ENCODE measurements around the gene FGGY.

Gene FGGY

GRCh38 chr1:59516881-59517280, 220.0 kb downstream of the FGGY start:
- CTCF ChIA-PET: no interaction called here
- TF ChIP-seq CTCF (conservative IDR thresholded peaks at IDR 0.05; ENCODE audit: low read depth): no peak
- DNase-seq (ENCODE audit: low spot score): no peak
- POLR2A ChIA-PET (ENCODE audit: low non-redundant PET): no interaction called here
- no peak overlapping the region for H3K27ac ChIP-seq

DNA sequence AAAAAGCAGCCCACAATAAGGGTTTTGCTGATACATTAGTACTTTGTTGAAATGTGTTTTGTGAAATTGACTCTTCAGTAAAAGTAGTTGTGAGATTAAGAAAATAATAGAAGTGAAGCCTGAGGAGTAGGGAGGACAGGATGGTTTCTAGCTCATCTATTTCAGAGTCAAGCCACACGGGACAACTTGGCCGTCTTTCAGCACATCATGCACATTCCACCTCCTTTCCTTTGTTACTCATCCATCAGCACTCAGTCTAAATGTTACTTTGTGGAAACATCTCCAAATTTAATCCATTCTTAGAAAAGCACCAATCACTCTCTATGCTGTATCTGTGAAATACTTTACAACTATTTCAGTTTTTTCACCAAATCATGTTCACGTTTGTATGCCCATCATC, 223.3 kb downstream of the FGGY start:
- H3K27ac ChIP-seq: no peak overlapping the region
- no peak for TF ChIP-seq CTCF (conservative IDR thresholded peaks at IDR 0.05; ENCODE audit: low read depth)
- POLR2A ChIA-PET (ENCODE audit: low non-redundant PET): no interaction called here
- CTCF ChIA-PET: interaction anchor here (0.6 to 0.7 kb wide), 2 partner anchors 133 to 419 kb away, joined by 3 to 7 read pairs; no protein-coding TSS in a partner anchor
- no peak for DNase-seq (ENCODE audit: low spot score)

- no peak for TF ChIP-seq CTCF (conservative IDR thresholded peaks at IDR 0.05; ENCODE audit: low read depth)
- POLR2A ChIA-PET (ENCODE audit: low non-redundant PET): no interaction called here
- CTCF ChIA-PET: interaction anchor here (0.6 to 0.7 kb wide), 3 partner anchors 132 to 735 kb away, joined by 3 to 7 read pairs (median 3); no protein-coding TSS in a partner anchor
- H3K27ac ChIP-seq: no peak overlapping the region
- DNase-seq (ENCODE audit: low spot score): no peak
Measured at GRCh38 chr1:59520827-59521418, 224.0 kb downstream of the FGGY start.

- TF ChIP-seq CTCF (conservative IDR thresholded peaks at IDR 0.05; ENCODE audit: low read depth): no peak
- no peak for DNase-seq (ENCODE audit: low spot score)
- no peak overlapping the region for H3K27ac ChIP-seq
- ChIA-PET CTCF (interaction anchor here (0.7 kb wide), 1 partner anchor 736 kb away, joined by 3 read pairs; no protein-coding TSS in a partner anchor), POLR2A (ENCODE audit: low non-redundant PET) (no interaction called here)
Measured at GRCh38 chr1:59521456-59521855, 224.6 kb downstream of the FGGY start.

DNA sequence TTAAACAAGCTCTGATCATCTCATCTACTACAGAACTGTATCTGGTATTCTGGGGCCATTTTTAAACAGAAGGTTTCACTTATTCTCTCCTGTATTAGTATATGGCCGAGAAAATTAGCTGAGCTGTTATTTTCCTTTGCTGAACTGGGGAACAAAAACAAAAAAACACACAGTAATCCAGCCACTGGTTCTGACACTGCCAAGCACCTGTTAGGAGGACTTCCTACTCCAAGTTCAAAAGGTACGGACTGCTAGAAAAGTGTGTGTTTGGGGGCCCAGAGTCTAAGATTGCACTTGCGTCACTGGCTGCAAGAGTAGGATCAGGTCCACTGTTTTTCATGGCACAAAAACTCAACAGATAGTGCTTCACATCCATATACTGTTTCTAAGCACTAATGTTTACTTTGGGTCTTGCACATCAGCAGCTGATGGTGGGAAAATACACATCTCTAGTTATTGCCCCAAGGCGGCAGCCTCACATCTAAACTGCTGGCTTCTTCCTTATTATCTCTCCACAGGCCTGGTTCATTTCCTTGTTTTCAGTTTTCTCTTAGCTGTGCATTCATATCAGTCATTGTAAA, 226.1 kb downstream of the FGGY start:
- H3K27ac ChIP-seq: no peak overlapping the region
- ChIA-PET CTCF (interaction anchor here (0.7 kb wide), 1 partner anchor 35 kb away, joined by 3 read pairs; no protein-coding TSS in a partner anchor), POLR2A (ENCODE audit: low non-redundant PET) (no interaction called here)
- no peak for TF ChIP-seq CTCF (conservative IDR thresholded peaks at IDR 0.05; ENCODE audit: low read depth)
- no peak for DNase-seq (ENCODE audit: low spot score)

GRCh38 chr1:59523745-59524450, 227.0 kb downstream of the FGGY start:
- ChIA-PET CTCF (interaction anchor here (0.7 kb wide), 1 partner anchor 36 kb away, joined by 3 read pairs; no protein-coding TSS in a partner anchor), POLR2A (ENCODE audit: low non-redundant PET) (no interaction called here)
- no peak overlapping the region for H3K27ac ChIP-seq
- TF ChIP-seq CTCF (conservative IDR thresholded peaks at IDR 0.05; ENCODE audit: low read depth): no peak
- DNase-seq (ENCODE audit: low spot score): no peak
